Myocyte (in vitro differentiated cells): Measurements from ENCODE around the gene ZNF860. TPM values are rescaled to one million over a fixed set of nuclear protein-coding genes. Genes with fewer than 3 reads are reported as not detected.
"Not testable (repeated sequence)": the region's sequence is repeated elsewhere in the genome, so short reads cannot be mapped to it uniquely, and the experiment has no call there.

Experiments used
- DNase-seq: peaks from one replicate; pipeline ENCODE4 v3.0.0-alpha.2; 2012; ENCODE audit warnings: low read depth
- total RNA-seq: library from RNA; depleted of rRNA; stranded (reverse); fragments of >200 nt; gene quantifications from 2 replicates; pipeline ENCODE4 v1.2.3, GENCODE V29; 2014

The ZNF860 gene
- total RNA-seq, 1 donor from 2014 or later, result 0.48 TPM

DNA sequence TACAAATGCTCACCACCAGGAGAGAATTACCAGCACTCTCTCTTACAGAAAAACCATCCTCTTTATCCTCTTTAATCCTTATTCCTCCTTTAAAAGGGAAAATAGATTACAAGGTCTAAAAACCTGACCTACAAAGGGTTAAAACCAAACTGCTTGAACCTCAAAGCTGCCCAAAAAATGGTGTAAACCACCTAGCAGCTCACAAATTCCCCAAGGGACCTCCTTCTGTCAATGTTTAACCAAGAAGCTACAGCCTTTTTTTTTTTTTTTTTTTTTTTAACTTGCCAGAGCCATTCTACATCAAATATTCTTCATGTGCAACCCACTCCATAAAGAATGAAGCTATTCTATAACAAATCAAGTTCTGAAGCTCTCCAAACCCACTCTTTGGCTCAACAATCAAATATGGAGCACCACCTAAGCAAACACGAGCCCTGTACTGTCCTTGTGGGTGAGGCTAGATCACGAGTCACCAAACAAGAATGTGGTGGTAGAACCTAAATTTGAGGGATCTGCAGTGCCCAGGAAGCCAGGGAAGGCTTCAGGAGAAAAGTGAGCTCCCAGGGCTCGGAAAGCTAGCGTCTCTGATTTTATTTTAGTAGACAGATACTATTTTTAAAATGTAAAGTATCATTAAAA, 20.6 kb upstream of the ZNF860 start:
- DNase-seq, result peak; percentile 76

DNA sequence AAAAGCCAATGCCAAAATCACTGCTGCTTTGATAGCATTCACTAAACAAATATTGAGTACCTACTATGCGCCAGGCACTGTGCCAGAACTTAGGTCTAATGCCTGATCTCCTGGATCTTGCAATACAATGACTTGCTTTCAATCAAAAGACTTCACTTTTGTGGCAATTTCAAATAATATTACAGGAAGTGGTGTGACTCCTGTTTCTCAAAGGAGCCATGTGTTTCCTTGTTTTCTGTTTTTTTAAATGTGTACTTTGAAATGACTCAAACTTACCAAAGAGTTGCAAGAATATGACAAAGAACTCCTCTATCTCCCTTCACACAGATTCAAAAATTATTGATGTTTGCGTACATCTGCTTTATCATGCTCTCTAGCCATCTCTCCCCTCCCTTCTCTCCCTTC, 18.7 kb upstream of the ZNF860 start:
- DNase-seq, result no peak

DNA sequence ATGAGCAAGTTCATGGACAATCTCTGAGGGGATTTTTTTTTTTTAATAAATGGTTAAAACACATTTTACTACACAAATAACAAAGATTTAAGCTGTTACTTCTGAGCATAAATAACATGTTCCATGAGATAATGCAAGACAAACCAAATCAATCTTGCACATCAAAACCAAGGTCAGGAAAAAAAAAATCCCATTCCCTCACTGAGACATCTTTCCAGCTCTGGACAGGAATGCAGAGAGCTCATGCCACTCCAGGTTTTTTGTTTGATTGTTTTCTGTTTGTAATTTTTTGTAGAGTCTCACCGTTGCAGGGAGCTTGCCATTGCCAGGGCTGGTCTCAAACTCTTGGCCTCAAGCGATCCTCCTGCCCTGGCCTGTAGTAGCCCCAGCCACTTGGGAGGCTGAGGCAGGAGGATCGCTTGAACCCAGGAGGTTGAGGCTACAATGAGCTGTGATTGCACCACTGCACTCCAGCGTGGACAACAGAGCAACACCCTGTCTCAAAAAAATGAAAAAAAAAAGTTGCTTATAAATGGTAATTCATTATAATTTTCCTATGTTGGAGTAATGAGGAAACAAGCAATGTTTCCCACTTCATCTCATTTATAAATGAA, 14.5 kb upstream of the ZNF860 start:
- no peak for DNase-seq

DNA sequence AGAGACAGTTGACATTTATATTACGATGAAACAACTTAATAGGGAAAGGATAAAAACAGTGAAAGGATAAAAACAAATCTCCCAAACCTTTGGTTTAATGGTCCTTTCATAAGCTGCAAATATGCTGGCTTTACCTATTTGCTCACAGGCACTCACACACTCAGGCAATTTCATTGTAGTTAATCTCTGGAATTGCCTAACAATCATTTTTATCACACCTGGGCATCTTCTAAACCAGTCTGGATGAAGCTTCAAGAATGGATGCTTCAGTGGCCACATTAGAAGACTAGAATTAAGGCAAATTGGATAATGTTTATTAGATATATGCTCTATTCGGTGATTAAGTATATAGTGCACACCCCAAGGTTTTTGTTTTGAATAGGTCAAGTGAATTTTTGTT, 14.0 kb upstream of the ZNF860 start:
- DNase-seq, result no peak

DNA sequence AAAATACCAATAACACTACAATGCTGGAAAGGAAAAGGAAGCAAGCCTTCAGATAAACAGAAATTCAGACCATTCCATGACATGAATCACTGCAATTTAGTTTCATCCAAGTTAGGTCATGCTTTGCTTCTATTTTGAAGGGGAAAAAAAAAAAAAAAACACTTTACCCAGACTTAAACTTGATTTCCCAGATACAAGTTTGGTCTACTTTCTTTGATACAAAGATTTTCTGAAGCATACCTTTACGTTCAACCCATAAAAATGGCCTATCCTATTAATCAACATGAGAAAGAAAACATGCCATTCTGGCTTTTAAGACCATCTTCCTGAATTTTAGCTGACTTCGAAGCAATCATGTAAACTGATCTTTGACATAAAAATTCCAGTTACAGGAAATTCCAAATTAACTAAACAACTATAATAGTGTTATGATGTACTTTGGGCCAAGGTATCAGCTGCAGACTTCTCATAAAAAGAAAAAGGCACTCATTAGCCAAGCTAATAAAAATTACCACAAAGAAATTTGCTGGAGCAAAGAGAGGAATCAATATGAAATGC, 13.1 kb upstream of the ZNF860 start:
- peak; percentile 57 for DNase-seq

DNA sequence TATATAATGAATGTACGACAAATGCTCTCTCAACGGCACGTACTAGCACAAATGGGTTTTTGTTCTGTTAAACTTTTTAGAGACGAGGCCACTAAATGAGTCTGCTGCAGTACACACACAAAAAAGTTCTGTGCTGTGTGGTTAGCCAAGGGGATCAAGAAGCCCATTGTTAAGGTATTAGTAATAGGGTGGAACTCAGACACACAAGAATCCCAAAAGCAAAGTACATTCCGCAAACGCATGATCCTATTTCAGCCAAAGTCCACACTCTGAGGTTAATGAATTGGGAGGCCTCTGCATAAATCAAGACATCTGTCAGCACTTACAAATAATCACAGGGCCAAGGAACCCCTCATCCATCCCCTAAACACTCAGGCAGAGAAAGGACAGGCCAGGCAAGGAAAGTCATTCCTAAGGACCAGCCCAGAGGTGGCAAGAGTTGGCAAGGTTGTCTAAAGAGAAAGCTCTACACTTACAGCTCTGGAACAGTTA, 12.6 kb upstream of the ZNF860 start:
- peak; percentile 96 for DNase-seq

DNA sequence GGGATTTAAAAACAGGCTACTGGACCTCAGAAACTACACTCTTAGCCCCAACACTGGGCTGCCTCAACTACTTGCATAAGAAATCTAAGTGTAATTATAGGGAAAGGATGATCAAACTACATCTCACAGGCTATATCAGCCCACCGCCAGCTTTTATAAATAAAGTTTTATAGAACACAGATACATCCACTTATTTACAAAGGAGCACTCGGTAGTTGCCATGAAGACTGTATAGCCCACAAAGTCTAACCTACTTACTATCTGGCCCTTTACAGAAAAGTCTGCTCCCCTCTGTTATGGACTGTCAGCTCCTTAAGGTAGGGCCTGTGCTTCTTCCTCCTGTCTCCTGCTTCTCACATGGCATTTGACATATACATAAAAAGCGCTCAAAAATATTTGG, 9.9 kb upstream of the ZNF860 start:
- no peak for DNase-seq

DNA sequence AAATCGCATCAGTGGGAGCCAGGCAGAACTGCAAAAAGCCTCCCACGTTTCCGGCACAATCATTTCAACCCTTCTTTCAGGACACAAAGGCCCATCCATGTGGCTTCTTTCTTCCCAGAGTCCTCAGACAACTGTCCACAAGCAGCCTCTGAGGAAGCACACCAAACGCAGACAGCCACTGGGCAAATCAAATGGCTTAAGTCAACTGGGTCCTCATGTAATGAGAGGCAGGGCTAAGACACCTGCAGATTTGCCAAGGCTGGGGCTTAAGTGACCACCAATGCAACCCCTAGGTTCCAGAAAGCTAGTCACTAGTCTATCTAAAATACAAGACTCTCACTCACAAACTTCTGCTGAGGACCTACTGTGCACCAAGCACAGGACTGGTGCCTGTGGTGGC, 8.5 kb upstream of the ZNF860 start:
- DNase-seq, result no peak

DNA sequence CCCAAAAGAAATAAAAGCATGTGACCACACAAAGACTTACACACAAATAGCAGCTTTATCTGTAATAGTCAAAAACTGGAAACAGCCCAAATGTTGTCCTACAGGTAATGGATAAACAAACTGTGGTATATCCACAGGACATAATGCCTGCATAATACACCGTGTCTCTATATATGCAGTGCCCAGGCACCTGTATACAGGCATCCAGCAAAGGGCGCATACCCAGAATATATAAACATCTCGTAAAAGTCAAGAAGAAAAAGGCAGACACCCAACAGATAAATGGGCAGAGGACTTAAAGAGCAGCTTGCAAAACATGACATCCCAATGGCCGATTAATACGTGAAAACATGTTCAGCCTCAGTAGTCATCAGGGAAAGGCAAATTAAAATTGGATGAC, 7.7 kb upstream of the ZNF860 start:
- no peak for DNase-seq

DNA sequence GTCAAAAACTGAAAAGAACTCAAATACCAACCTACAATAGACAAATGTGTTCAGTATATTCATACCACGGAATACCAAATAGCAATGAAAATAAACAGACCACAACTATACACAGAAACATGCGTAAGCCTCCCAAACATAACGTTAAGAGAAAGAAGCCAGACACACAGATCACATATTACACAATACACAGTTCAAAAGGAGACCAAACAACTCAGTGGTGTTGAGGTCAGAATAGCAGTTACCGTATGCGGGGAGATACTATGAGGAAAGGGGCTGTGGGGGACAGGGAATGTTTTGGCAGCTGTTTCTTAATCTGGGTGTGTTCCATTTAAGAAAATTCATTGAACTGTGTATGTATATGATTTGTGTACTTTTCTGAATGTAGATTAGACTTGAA, 7.1 kb upstream of the ZNF860 start:
- no peak for DNase-seq

DNA sequence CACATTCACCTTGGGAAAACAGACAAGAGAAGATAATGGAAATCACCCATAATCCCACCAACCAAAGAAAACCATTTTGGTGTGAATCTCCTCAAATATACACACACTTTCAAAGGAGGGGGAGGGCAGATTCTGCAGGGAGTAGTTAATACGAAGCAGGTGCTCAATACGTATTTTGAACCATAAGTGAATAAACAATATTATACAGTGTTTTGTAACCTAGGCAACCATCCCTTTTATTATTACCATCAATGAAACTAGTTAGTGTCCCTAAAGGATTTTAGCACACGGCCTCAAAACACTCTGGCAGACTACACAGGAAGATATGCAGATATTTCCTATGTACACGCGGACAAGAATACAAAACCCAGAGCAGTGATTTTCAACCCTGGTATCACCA, 6.6 kb upstream of the ZNF860 start:
- DNase-seq, result no peak

DNA sequence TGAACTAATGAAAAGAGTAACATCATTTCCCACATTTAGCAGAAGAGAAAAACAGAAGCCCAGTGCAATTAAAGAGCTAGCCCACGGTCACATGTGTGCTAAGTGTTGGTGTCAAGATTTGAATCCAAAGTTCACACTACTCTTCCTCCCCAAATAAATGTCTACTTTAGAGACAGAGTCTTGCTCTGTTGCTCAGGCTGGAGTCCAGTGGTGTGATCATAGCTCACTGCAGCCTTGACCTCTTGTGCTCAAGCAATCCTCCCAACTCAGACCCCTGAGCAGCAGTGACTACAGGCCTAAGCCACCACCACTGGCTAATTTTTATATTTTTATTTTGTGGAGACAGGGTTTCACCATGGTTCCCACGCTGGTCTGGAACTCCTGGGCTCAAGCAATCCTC, 5.2 kb upstream of the ZNF860 start:
- no peak for DNase-seq

DNA sequence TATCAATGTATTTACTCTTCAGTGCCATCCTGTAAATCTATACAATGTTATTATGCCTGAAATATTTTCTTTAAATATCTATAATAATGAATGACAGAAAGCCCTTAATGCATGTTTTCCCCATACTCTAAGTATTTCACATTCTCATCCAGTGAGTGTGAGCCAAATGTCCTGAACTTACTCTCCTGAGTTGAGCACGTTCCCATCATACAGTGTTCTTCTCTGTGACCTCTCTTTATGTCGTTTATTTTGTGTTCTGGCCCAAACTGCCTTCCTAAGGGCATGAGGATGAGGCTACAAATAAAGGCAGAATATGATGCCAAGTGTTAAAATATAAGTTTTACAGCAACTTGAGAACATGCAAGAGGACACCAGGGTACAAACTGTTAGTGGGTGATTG, 3.8 kb upstream of the ZNF860 start:
- no peak for DNase-seq

DNA sequence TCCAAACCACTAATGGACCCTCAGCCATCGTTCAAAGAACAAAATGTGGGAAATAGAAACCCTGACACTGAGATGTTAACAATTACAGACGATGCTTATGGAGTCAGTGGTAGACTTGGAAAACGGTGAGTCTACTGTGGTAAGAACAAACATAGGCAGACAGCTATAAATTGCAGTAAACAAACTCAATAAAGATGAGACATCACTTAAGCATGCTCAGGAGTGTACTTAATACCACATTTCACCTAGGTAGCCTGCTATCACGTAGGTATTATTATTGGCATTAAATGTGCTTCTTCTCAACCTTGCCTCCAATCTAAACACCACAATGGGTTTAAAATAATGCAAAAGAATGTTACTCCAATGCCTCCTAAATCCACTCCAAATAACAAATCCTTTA, 3.0 kb upstream of the ZNF860 start:
- DNase-seq, result no peak

DNA sequence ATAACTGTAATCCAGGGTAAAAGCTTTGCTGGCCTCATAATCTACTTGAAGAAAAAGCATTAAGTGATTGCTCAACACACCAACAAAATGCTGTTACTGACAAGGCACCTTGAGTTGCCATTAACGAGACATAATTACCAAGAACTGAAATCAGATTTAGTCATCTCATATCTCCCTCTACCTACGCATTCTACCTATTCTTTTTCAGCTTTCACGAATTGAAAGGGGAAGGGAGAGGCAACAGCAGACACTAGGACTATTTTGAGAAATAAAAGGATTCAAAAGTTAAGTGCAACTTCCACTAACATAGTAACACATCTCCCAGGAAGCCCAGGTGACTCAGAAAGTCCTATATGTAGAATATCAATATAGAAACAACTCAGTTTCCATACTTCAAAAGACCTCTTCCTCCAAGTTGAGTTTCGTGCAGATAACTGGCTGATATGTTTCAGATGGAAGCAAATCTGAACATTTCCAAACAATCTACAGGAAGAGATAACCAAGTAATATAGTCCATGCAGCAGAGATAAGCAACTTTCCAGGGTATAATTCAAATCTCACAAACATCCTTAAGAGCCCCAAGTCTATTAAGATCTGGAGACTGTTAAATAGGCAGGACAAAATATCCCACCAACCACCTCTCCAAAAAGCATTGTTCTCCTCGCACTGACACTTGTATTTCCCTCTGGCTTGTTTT, 2.4 kb upstream of the ZNF860 start:
- no peak for DNase-seq

DNA sequence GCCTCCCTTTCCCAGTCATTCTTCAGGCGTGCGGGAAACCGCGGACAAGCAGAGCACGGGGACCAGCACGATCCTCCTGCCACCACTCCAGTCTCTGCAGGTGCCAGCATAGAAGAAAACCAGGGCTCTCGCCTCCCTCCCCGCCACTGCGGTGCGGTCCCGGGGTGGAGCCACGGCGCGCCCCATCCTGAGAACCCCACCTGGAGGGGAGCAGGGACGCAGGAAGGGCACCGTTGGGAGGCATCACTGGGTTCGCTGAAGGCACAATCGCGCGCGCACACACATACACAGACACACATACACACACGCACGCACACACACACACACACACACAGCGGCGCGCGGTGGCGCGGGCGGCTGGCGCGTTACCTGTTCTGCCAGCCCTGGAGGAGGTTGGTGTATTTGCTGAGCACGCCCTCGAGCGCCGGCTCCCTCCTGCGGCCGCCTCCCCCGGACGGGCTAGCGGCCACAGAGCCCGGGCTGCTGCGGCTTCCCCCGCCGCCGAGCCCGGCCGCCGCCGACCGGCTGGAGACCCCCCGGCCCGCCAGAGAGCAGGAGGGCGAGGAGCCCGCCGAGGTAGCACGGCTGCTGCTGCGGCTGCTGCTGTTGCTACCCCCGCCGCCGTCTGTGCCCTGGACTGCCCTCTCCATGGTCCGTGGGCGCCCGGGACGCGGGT, 882 bp upstream of the ZNF860 start:
- peak; percentile 49 for DNase-seq

DNA sequence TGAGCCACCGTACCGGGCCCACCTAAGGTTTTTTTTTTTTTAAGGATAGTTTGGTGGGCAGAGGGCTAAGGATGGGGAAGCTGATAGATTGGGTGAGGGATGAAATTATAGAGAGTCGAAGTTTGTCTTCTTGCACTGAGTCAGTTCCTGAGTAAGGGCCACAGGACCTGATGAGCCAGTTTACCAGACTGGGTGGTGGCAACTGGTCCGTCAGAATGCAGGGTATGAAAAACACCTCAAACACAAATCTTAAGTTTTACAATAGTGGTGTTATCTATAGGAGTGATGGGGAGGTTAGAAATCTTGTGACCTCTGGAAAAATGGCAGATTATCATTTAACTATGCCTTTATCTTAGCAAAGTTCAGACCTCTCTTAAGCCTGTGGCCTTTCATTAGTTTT, 2.8 kb downstream of the ZNF860 start:
- no peak for DNase-seq

DNA sequence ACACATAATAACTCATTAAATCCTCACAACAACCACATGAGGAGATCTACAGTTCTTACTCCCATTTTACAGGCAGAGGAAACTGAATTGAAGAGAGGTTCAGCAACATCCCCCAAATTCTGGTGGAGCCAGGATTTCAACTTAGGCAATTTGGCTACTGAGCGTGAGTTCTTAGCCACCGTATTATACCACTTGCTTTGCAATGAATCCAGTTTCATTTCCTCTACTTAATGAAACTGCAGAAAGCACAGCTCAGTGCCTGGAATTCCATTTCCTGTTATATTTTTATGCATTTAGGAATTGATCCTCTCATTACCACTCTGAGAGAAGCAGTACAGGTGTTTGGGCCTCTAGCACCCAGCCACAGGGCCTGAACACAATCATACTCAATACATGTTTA, 4.3 kb downstream of the ZNF860 start:
- DNase-seq, result no peak

DNA sequence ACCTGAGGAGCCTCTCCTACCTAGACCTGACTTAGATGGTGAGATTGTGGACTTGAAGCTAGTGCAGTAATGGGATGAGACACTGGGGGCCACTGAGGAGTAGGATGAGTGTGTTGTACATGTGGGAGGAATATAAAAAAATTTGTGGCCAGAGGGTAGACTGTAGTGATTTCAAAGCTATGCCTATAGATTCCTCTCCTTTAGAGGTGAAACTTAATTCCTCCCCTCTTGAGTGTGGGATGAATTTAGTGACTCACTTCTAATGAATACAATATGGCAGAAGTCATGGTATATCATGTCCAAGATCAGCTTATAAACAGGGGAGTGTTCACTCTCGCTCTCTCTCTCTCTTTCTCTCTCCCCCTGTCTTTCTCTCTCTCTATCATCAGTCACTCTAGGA, 6.7 kb downstream of the ZNF860 start:
- no peak for DNase-seq

DNA sequence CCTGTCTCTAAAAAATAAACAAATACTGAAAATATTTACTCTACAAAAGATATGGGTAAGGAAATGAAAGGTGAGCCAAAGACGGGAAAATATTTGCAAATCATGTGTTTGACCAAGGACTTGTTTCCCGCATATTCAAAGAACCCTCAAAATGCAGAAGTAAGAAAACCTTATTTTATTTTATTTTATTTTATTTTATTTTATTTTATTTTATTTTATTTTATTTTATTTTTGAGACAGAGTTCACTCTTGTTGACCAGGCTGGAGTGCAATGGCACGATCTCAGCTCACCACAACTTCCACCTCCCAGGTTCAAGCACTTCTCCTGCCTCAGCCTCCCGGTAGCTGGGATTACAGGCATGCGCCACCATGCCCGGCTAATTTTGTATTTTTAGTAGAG, 11.4 kb downstream of the ZNF860 start:
- not testable (repeated sequence) for DNase-seq

DNA sequence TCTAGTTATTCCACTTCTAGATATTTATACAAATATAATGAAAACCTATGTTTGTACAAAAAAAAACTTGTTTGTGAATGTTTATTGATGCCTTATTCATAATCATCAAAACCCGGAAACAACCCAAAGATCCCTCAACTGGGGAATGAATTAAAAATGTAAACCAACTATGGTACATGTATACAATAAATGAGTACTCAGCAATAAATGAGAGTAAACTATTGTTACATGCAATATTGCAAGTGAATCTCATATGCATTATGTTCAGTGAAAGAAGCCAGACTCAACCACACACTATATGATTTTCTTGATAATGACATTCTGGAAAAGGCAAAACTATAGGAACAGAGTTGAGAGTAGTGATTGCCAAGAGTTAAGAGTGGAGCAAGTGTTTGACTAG, 12.3 kb downstream of the ZNF860 start:
- no peak for DNase-seq

DNA sequence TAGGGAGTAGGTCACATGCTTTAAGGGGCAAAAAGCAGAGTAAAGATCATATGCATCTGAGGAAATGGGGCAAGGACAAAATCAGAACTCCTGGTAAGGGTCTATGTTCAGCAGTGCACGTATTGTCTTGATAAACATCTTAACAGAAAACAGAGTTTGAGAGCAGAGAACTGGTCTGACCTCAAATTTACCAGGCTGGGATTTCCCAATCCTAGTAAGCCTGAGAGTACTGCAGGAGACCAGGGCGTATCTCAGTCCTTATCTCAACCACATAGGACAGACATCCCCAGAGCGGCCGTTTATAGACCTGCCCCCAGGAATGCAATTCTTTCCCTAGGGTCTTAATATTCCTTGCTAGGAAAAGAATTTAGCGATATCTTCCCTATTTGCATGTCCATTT, 13.5 kb downstream of the ZNF860 start:
- DNase-seq, result not testable (repeated sequence)
